Measurements from ENCODE around the gene DTNA. TPM values are rescaled to one million over a fixed set of nuclear protein-coding genes. Genes with fewer than 3 reads are reported as not detected.
"Not testable (repeated sequence)": the region's sequence is repeated elsewhere in the genome, so short reads cannot be mapped to it uniquely, and the experiment has no call there.

DTNA gene
- polyA plus RNA-seq, result 12.3 TPM
- long read RNA-seq, donor 1, partial matches to known transcripts, result 0 of 1 reads
- long read RNA-seq, donor 1, other reads (novel, unspliced or antisense), result 0 of 1 reads
- long read RNA-seq, donor 2, partial matches to known transcripts, result 0 of 1 reads
- long read RNA-seq, donor 2, other reads (novel, unspliced or antisense), result 0 of 1 reads
- long read RNA-seq, donor 3, result 0 reads
- long read RNA-seq, donor 4, partial matches to known transcripts, result 0 of 1 reads
- long read RNA-seq, donor 4, other reads (novel, unspliced or antisense), result 0 of 1 reads
- long read RNA-seq, donor 5, result 0 reads
- long read RNA-seq, donor 6, result 0 reads
- long read RNA-seq, donor 7, full-length matches to known transcripts, result 1 of 1 reads
- long read RNA-seq, donor 7, partial matches to known transcripts, result 0 of 1 reads
- long read RNA-seq, donor 7, other reads (novel, unspliced or antisense), result 0 of 1 reads
- long read RNA-seq, donor 8, partial matches to known transcripts, result 5 of 6 reads
- long read RNA-seq, donor 8, other reads (novel, unspliced or antisense), result 0 of 6 reads
- long read RNA-seq, donor 9, result 0 reads
- long read RNA-seq, donor 10, result 0 reads
- long read RNA-seq, donor 11, result 0 reads

DNA sequence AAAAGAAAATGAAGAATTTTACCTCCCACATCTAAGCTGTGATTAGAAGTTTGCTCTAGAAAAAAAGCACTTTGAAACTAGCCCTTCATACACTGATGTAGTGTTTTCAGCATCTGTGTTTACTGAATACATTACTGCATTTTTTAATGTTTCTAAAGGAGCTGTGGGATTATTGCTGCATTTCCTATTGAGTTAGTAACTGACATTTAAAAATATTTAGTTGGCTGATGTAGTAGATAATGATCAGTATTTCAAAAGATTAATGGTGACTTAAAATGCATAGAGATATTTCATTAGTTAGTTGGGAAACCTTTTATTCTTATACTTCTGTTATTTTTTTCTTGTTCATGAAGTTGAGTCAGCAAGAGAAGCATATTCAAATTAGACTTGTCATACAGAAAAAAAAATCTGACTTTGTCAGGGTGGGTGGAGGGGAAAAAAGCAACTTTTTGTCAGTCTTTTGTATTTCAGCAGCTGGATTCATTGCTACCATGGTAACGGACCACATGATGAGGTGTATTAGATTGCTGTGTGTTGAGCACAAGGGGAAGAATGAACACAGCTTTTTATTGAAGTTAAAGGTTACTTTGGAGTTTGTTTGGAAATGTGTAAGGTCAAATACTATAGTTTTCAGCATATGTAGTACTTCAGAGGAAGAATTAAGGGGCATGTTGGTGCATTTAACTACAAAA is at the start of gene DTNA:
Gene DTNA (plus strand): TSS at position 549 of the 692 bp plus-strand sequence. CDS start 45,679 bp downstream, outside the sequence.
- Histone ChIP-seq H3K4me3 (ENCODE audit: low read length) (peak within 1 kb of the TSS; percentile 50), H3K9me3 (ENCODE audit: control insufficient read depth, low read depth, low read length) (no peaks in the 10 kb centered on the region), H3K36me3 (ENCODE audit: control insufficient read depth, insufficient read depth, low read length) (no peaks in the 10 kb centered on the region), H3K27ac (ENCODE audit: low read length) (peak within 1 kb of the TSS; percentile 93), H3K4me1 (ENCODE audit: control insufficient read depth, insufficient read depth, low read length) (peaks cover 16% of the 10 kb centered on the region), H3K27me3 (ENCODE audit: control insufficient read depth, insufficient read depth, low read length) (no peaks in the 10 kb centered on the region)
- WGBS (ENCODE audit: insufficient coverage, low lambda C conversion rate), result 43% methylated on average over 1 of the region's 1 CpG
- DNase-seq, result peak; percentile 75 to 83

DNA sequence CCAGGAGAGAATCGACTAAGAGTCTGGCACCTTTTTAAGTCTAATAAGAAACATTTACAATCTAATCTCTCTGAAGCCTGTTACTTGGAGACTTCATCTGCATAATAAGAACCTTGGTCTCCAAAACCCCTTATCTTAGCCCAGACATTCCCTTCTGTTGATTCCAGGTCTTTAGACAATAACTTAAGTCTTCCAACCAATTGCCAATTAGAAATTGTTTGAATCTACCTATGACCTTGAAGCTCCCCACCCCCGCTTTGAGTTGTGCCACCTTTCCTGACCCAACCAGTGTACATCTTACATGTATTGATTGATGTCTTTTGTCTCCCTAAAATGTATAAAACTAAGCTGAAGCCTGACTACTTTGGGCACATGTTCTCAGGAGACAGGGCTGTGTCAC is 49.5 kb upstream of the DTNA start:
- Histone ChIP-seq H3K36me3 (ENCODE audit: control insufficient read depth, insufficient read depth, low read length) (no peaks in the 10 kb centered on the region), H3K9me3 (ENCODE audit: control insufficient read depth, low read depth, low read length) (no peaks in the 10 kb centered on the region), H3K27me3 (ENCODE audit: control insufficient read depth, insufficient read depth, low read length) (no peaks in the 10 kb centered on the region), H3K4me1 (ENCODE audit: control insufficient read depth, insufficient read depth, low read length) (peaks cover 8% of the 10 kb centered on the region), H3K4me3 (ENCODE audit: low read length) (no peak overlapping the region), H3K27ac (ENCODE audit: low read length) (no peak overlapping the region)
- WGBS (ENCODE audit: insufficient coverage, low lambda C conversion rate), result 88% methylated on average over 1 of the region's 2 CpGs
- DNase-seq, result no peak

DNA sequence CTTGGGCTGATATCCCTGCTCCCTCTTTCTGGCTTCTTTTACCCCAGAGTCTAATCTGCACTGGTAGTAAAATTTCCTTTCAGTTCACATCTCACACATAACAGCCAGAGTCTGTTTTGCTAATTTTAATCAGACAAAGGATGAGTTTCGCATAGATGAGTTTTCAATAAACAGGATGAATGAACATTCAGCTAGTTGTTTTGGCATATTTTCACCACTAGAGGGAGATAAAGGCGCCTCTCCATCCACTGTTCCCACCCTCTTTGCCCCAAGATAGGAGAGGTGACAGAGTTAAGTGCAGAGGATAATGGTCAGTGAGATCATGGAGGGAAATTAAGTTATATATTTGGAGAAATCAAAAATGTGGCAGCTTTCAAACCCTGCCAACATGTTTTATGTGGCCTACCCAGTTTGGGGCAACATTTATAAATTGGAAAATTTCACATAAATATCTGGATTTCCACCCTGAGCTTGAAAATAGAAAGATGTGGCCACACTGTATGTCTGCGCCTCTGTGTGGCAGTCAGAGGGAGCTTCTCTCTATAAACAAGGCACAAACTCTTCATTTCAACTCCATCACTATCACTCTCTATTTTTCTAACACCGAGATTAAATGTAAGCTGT is 48.5 kb upstream of the DTNA start:
- WGBS (ENCODE audit: insufficient coverage, low lambda C conversion rate), result 60% methylated on average over 1 of the region's 4 CpGs
- H3K27ac ChIP-seq (ENCODE audit: low read length), result no peak overlapping the region
- H3K4me1 ChIP-seq (ENCODE audit: control insufficient read depth, insufficient read depth, low read length), result peaks cover 8% of the 10 kb centered on the region
- peak; percentile 27 to 41 for DNase-seq
- no peaks in the 10 kb centered on the region for H3K27me3 ChIP-seq (ENCODE audit: control insufficient read depth, insufficient read depth, low read length)
- H3K4me3 ChIP-seq (ENCODE audit: low read length), result no peak overlapping the region
- H3K36me3 ChIP-seq (ENCODE audit: control insufficient read depth, insufficient read depth, low read length), result no peaks in the 10 kb centered on the region
- no peaks in the 10 kb centered on the region for H3K9me3 ChIP-seq (ENCODE audit: control insufficient read depth, low read depth, low read length)

DNA sequence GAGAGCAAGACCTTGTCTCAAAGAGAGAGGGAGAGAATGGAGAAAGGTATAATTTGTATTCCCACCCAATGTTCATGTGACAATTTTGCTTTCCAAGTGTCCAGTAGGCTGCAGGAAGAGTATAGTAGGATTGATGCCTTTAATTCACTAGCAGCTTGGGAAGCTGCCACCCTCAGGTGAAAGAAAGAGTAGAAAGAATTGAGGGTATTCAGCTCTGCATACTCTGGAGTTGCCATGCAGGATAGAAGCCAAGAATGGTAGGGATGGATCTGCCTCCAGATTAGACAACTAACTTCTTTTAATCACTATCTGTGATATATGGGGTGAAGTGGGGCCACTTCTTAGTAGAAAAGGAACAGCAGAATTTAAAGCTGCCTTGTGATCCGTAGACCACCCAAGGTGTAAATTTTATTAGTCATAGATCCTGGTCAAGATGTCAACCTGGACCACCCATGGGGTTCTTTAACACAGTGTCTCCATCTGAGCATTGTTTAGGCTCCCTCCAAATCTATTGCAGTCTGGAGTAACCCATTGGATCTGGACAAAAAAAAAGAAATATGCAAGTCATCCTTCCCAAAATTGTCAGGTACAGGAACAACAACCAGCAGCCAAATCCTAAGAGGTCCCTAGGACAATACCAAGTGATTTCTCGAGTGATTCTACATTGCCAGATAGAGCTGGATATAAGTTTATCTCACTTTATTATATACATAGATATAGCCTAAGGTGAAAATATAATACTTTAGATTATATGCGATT is 33.1 kb upstream of the DTNA start:
- no peak overlapping the region for H3K27ac ChIP-seq (ENCODE audit: low read length)
- H3K27me3 ChIP-seq (ENCODE audit: control insufficient read depth, insufficient read depth, low read length), result no peaks in the 10 kb centered on the region
- no peaks in the 10 kb centered on the region for H3K4me1 ChIP-seq (ENCODE audit: control insufficient read depth, insufficient read depth, low read length)
- no peaks in the 10 kb centered on the region for H3K9me3 ChIP-seq (ENCODE audit: control insufficient read depth, low read depth, low read length)
- no CpG with 5 or more reads among the region's 3 CpGs for WGBS (ENCODE audit: insufficient coverage, low lambda C conversion rate)
- H3K4me3 ChIP-seq (ENCODE audit: low read length), result no peak overlapping the region
- no peaks in the 10 kb centered on the region for H3K36me3 ChIP-seq (ENCODE audit: control insufficient read depth, insufficient read depth, low read length)
- DNase-seq, result no peak

DNA sequence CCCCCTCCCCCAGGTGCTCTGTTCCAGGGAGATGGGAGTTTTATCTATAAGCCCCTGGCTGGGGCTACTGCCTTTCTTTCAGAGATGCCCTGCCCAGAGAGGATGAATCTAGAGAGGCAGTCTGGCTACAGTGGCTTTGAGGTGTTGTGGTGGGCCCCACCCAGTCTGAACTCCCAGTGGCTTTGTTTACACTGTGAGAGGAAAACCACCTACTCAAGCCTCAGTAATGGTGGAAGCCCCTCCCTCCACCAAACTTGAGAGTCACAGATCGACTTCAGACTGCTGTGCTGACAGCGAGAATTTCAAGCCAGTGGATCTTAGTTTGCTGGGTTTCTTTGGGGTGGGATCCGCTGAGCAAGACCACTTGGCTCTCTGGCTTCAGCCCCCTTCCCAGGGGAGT is 20.3 kb upstream of the DTNA start:
- H3K36me3 ChIP-seq (ENCODE audit: control insufficient read depth, insufficient read depth, low read length); H3K4me1 ChIP-seq (ENCODE audit: control insufficient read depth, insufficient read depth, low read length); H3K27ac ChIP-seq (ENCODE audit: low read length); DNase-seq; H3K9me3 ChIP-seq (ENCODE audit: control insufficient read depth, low read depth, low read length); H3K27me3 ChIP-seq (ENCODE audit: control insufficient read depth, insufficient read depth, low read length); H3K4me3 ChIP-seq (ENCODE audit: low read length): not testable (repeated sequence)
- no CpG with 5 or more reads among the region's 3 CpGs for WGBS (ENCODE audit: insufficient coverage, low lambda C conversion rate)

DNA sequence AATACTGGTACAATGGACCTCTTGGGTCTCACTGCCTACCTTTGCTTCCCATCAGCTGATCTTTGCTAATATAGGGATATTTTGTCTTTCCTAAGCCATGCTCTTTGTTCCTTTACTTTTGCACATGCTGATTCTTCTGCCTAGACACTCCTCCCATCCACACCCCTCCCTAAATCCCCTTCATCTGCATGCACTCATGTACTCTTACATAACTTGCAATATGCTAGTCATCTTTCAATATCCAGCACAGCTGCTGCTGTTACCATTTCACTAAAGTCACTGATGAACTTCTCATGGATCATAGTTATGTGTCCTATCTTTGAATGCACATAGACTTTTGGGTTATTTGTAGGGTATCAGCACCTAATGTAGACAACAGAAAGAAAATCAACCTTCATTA is 18.5 kb upstream of the DTNA start:
- Histone ChIP-seq H3K4me1 (ENCODE audit: control insufficient read depth, insufficient read depth, low read length) (peaks cover 13% of the 10 kb centered on the region), H3K27me3 (ENCODE audit: control insufficient read depth, insufficient read depth, low read length) (no peaks in the 10 kb centered on the region), H3K4me3 (ENCODE audit: low read length) (no peak overlapping the region), H3K27ac (ENCODE audit: low read length) (no peak overlapping the region), H3K9me3 (ENCODE audit: control insufficient read depth, low read depth, low read length) (no peaks in the 10 kb centered on the region), H3K36me3 (ENCODE audit: control insufficient read depth, insufficient read depth, low read length) (no peaks in the 10 kb centered on the region)
- no peak for DNase-seq

DNA sequence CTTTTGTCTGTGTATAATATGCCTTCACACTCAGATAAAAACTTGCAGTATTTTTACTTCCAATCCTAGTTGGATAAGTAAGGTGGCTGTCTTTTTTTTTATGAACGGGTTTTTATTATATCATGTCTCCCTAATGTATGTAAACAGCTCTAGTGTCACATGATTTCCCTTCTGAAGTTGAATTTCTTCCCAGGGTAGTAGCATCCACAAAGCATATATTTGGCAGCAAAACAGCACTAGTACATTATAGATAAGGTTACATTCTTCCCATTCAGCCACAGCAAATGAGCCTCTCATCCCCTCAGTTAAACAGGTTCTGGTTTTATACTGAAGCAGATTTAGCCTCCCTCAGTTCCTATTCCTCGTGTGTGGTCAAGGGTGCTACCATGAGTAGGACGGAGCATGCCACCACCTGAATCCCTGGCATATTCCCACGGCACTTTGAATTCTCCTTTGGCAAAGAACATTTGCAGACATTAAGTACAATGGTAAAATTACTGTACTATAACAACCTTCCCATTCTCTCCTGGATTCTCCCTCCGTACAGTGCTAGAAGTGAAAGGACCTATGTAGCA is 15.4 kb upstream of the DTNA start:
- peaks cover 22% of the 10 kb centered on the region for H3K4me1 ChIP-seq (ENCODE audit: control insufficient read depth, insufficient read depth, low read length)
- no peak overlapping the region for H3K4me3 ChIP-seq (ENCODE audit: low read length)
- H3K27ac ChIP-seq (ENCODE audit: low read length), result no peak overlapping the region
- DNase-seq, result peak in 1 of 2 donors; percentile 27
- no peaks in the 10 kb centered on the region for H3K27me3 ChIP-seq (ENCODE audit: control insufficient read depth, insufficient read depth, low read length)
- H3K9me3 ChIP-seq (ENCODE audit: control insufficient read depth, low read depth, low read length), result no peaks in the 10 kb centered on the region
- 0% methylated on average over 1 of the region's 5 CpGs for WGBS (ENCODE audit: insufficient coverage, low lambda C conversion rate)
- no peaks in the 10 kb centered on the region for H3K36me3 ChIP-seq (ENCODE audit: control insufficient read depth, insufficient read depth, low read length)

DNA sequence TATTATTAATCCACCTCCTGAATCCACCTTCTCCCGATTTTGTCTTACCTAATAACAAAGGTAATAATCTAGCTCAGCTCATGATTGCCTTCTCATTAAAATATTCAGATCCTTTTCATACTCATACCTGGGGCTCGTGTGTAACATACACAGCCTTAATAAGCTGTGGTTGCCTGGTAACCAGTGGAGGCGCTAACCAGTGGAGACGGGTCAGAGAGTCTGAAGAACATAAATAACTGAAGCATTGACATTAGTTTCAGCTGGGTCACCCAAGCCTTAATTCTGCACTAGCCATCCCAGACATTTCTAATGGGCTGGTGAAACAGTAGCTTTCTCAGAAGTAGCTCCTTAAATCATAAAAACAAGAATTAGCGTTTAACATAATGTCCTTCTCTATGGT is 14.8 kb upstream of the DTNA start:
- no peak overlapping the region for H3K4me3 ChIP-seq (ENCODE audit: low read length)
- 100% methylated on average over 1 of the region's 5 CpGs for WGBS (ENCODE audit: insufficient coverage, low lambda C conversion rate)

DNA sequence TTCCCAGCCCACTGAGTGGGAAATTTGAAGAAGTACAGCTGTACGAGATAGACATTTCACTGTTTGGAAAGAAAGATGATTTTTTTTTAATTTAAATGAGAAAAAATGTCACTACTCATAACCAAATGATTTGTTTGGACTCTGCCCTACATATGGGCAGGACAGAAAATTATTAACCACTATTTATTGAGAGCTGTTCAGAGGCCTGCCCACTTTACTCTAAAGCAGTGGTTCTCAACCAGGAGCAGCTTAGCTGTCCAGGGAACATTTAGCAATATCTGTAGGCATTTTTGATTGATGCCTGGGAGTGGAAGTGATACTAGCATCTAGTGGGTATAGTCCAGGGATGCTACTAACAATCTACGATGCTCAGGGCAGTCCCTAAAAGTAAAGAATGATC is 13.4 kb upstream of the DTNA start:
- H3K4me3 ChIP-seq (ENCODE audit: low read length), result no peak overlapping the region
- no CpG with 5 or more reads among the region's 2 CpGs for WGBS (ENCODE audit: insufficient coverage, low lambda C conversion rate)

More for the DNA sequence above, 14.8 kb upstream of the DTNA start:
- Histone ChIP-seq H3K27ac (ENCODE audit: low read length) (no peak overlapping the region), H3K27me3 (ENCODE audit: control insufficient read depth, insufficient read depth, low read length) (no peaks in the 10 kb centered on the region), H3K9me3 (ENCODE audit: control insufficient read depth, low read depth, low read length) (no peaks in the 10 kb centered on the region), H3K4me1 (ENCODE audit: control insufficient read depth, insufficient read depth, low read length) (peaks cover 22% of the 10 kb centered on the region), H3K36me3 (ENCODE audit: control insufficient read depth, insufficient read depth, low read length) (no peaks in the 10 kb centered on the region)
- peak; percentile 45 to 71 for DNase-seq

More for the DNA sequence above, 13.4 kb upstream of the DTNA start:
- no peaks in the 10 kb centered on the region for H3K9me3 ChIP-seq (ENCODE audit: control insufficient read depth, low read depth, low read length)
- peak overlapping the region; percentile 60 for H3K27ac ChIP-seq (ENCODE audit: low read length)
- no peaks in the 10 kb centered on the region for H3K27me3 ChIP-seq (ENCODE audit: control insufficient read depth, insufficient read depth, low read length)
- no peaks in the 10 kb centered on the region for H3K36me3 ChIP-seq (ENCODE audit: control insufficient read depth, insufficient read depth, low read length)
- DNase-seq, result peak; percentile 47 to 78
- H3K4me1 ChIP-seq (ENCODE audit: control insufficient read depth, insufficient read depth, low read length), result peaks cover 22% of the 10 kb centered on the region
